Measurements from ENCODE around the gene PAK1.

PAK1 gene

GRCh38 chr11:77370217-77370616 is 103.7 kb downstream of the PAK1 start:
- DNase-seq (ENCODE audit: low spot score), result no peak

DNA sequence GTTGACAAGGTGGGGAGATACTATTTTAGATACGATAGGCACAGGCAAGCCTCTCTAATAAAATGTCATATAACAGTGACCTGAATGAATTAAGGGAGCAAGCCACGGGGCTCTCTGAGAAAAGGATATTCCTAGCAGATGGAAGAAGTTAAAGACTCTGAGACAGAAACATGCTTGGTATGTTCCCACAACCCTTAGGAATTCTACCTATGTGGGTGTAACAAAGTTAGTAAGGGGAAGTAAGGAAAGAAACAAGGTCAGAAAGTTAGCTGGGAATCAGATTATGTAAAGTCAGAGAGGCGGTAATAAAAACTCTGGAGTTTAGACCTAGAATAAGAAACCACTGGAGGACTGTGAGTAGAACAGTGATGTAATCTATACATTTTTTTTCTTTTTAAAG is 112.7 kb downstream of the PAK1 start:
- DNase-seq (ENCODE audit: low spot score), result no peak

GRCh38 chr11:77359481-77359880 is 114.4 kb downstream of the PAK1 start:
- no peak for DNase-seq (ENCODE audit: low spot score)

DNA sequence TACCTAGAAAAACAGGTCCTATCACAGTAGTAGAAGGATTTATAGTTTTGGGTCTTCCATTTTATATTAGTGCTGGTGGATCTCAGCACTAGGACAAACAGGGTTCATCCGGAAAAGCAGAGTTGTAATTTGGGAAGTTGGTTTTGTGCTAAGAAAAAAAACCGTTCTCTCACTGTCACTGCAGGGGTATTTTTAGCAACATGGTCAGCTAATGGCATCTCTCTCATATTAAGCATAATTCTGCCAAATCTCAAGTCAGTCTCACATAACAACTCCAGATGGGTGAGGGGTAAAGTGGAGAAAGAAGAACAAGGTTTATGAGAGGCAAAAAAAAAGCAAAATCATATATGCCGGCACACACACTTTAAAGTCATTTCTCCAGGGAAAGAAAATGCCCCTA is 120.8 kb downstream of the PAK1 start:
- no peak for DNase-seq (ENCODE audit: low spot score)

GRCh38 chr11:77351281-77351886 is 122.5 kb downstream of the PAK1 start:
- DNase-seq (ENCODE audit: low spot score), result no peak

DNA sequence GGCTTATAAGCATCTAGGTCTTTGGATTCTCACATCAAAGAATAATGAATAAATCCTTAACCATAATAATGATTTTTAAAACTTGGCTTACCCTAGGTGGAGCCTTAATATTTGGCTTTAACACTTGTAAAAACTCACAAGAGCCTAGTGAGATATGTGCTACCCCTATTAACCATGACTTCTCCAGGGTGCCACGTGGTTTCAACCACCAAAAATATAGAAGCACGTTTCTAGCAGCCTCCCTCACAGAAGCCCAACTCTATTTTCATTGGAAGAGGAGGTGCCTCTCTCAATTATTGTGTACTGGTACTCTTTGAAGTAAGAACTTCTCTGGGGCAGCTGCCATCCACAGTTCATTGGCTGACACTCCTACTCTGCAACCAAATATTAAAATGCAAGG is 125.9 kb downstream of the PAK1 start:
- no peak for DNase-seq (ENCODE audit: low spot score)

- no peak for DNase-seq (ENCODE audit: low spot score)
Measured at GRCh38 chr11:77346906-77347603, 126.8 kb downstream of the PAK1 start.

DNA sequence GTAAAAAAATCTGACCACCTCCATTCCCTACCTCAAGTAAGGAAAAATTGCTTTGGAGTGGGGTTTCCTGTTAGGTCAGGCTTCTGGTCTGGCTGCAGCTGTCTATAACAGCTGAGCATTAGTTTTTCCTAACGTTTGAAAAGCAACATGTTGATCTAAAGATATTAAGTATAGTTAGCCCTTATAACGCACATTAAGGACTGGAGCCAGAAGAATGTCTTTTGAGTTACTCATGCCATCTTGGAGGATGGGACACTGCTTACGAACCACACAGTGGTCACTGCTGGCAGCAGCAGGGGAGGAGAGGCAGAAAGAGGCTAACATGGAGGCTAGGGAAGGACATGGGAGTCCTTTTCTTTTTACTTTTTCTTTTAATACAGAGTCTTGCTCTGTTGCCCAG is 128.3 kb downstream of the PAK1 start:
- no peak for DNase-seq (ENCODE audit: low spot score)

DNA sequence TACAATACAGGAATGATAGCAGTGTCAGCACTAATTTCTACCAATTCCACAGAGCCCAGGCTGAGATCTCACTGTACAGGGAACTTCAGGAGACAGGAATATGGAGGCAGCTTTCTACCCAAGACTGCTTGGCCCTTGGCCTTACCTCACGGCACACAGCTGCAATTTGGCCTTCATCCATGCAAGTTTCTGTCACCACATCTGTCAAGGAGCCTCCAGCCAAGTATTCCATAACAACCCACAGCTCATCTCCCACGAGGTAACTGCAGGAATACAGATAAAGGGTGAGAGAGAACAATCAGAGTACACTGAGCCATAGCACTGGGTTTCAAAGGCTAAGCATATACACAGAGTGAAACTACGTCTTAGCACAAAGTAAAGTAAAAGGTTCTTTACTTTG is 133.4 kb downstream of the PAK1 start:
- DNase-seq (ENCODE audit: low spot score), result no peak

- DNase-seq (ENCODE audit: low spot score), result no peak
Measured at GRCh38 chr11:77332259-77332658, 141.6 kb downstream of the PAK1 start.

DNA sequence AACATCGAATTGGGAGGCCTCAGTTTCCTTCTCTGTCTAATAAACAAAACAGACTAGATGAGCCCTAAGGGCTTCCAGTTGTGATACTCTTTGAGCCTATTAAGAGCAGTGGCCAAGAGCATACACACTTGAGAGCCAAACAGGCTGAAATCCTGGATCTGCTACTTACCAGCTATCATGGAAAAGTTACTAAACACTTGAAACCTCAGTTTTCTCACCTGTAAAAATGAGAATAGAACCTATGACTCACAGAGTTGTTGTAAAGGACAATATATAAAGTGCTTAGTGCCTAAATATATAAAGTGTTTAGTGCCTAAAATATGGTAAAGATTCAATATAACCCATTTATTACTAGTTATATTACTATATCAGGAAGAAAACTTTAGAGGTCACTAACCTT is 148.7 kb downstream of the PAK1 start:
- DNase-seq (ENCODE audit: low spot score), result no peak

GRCh38 chr11:77324508-77324907 is 149.4 kb downstream of the PAK1 start:
- DNase-seq (ENCODE audit: low spot score), result no peak

GRCh38 chr11:77322926-77323590 is 150.8 kb downstream of the PAK1 start:
- no peak for DNase-seq (ENCODE audit: low spot score)

DNA sequence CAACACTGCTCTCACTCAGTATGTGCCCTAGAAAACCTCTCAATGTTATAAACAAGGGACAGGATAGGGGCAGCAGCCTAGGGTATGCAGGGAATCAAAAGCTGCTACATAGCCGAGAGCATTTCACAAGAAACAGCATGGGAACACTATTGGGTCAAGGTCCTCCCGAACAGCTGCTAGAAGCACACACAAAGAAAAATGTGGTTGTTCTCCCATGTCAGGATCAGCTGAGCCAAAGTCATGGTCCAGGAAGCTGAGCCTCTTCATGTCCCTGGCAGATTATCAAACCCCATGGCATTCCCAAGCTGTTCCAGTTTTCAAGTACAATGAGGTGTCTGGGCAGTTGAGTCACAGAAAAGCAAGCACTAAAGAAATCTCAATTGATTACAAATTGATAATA is 151.4 kb downstream of the PAK1 start:
- DNase-seq (ENCODE audit: low spot score), result no peak

GRCh38 chr11:77320351-77320750 is 153.5 kb downstream of the PAK1 start:
- no peak for DNase-seq (ENCODE audit: low spot score)

- no peak for DNase-seq (ENCODE audit: low spot score)
Measured at GRCh38 chr11:77318600-77318999, 155.3 kb downstream of the PAK1 start.

DNA sequence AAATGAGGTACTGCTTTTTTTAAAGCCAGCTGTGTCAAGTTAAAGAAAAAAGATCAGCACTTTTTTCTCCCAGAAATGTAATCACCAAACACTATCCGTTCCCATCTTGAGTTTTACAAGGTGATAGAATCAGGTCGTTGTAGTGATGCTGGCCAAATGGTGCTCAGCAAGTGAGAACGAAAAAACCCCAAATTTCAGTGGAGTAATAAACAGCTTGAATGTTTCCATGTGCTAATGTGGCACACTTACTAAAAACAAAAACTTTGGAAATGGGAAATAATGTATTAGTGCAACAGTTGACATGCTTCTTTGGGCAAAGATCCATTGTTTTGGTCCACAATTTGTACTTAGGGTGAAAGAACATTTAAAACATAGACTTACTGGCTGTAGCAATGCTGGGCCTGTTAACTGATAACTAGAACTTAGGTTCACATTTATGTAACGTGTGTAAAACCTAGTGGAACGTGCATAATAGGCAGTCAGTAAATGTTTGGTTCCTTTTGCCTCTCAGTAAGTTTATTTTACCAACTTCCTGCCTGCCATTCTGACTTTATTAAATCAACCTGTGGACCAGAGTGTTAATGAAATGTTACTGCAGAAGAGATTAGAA is 157.1 kb downstream of the PAK1 start:
- DNase-seq (ENCODE audit: low spot score), result no peak

DNA sequence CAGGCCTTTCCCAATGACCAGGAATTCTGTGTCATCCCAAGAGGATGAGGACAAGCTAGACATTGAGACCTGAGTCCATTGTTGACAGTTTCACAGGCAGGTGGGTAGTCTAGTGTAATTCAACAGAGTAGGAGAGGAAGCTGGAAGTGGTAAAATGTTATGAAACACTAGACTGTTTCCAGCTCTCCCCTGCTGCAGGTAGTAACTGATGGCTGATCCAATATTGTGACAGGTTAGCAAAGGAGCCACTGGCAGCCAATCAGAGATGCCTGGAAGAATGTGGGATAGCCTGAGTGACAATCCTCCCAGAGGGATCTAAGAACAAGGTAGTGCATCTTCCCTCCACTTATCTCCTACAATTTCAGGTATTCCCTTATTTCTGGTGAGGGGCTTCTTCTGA is 161.8 kb downstream of the PAK1 start:
- no peak for DNase-seq (ENCODE audit: low spot score)

GRCh38 chr11:77311701-77312100 is 162.2 kb downstream of the PAK1 start:
- DNase-seq (ENCODE audit: low spot score), result no peak

GRCh38 chr11:77310721-77311120 is 163.2 kb downstream of the PAK1 start:
- DNase-seq (ENCODE audit: low spot score), result no peak

DNA sequence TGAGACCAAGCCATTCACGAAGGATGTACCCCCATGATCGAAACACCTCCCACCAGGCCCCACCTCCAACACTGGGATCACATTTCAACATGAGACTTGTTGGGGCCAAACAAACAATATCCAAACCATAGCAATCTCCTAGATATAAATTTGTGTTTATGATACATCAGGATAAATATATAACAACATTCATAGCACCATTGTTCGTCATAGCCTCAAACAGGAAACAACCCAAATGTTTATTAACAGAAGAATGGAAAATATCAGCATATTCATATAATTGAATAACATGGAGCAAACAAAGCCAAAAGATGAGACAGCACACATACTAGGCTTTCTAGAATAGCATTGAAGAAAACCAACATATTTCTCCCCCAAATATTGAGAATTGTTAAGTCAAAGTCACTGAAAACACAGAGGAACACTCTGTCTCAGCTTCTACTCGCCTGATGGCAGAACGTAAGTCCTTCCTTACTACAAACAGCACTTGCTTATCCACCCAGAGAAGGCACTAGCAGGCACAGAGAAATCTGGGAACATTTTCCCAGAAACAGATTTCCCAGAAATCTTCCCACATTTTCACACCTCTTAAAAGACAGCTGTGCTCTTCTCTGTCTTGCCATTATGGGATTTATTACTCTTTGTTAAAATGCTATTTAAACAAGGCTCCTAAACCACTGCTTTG is 164.4 kb downstream of the PAK1 start:
- no peak for DNase-seq (ENCODE audit: low spot score)

DNA sequence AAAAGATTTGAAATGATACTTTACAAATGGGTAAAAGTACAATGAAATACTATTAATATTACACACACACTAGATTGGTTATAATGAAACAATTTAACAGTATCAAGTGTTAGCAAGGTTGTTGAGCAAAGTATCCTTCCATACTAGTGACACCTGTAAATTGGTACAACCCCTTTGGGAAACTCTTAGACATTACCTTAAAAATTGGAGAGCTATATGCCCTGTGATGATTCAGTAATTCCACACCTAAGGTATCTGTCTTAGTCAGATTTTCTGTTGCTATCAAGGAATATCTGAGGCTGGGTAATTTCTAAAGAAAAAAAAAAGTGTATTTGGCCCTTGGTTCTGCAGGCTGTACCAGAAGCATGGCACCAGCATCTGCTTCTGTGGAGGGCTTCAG is 165.1 kb downstream of the PAK1 start:
- no peak for DNase-seq (ENCODE audit: low spot score)

DNA sequence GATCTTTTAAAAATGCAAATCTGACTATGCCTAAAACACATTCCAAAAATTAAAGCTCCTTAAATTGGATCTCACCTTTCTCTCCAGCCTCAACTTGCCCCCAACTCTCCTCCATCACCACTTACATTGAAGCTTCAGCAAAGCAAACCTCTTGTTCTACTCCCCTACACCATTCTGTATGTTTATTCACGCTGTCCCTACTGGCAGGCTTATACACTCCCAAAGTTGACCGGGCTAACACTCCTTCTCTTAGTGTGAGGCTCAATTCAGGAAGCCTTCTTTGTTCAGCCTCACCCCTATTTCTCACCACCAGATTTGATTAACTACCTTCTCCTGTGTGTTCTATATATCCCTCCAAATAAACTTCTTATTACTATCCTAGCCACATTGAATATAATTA is 170.6 kb downstream of the PAK1 start:
- no peak for DNase-seq (ENCODE audit: low spot score)

Data from ecto neural progenitor cell (in vitro differentiated cells).